ENCODE measurements around the gene SNX24. TPM values are rescaled to one million over a fixed set of nuclear protein-coding genes. Genes with fewer than 3 reads are reported as not detected.

Gene SNX24
- total and polyA plus RNA-seq, 2 experiments from 2014 or later, result 18.0 to 27.5 TPM

GRCh38 chr5:123037104-123037418 lies 191.6 kb downstream of the SNX24 start:
- no peaks in the 10 kb centered on the region for H3K9me2 ChIP-seq (ENCODE audit: insufficient read depth)
- ATAC-seq, result no peak
- H3F3A ChIP-seq (replicated peaks; ENCODE audit: low read depth), result no peaks in the 10 kb centered on the region
- peak overlapping the region; percentile 85 for H3K4me3 ChIP-seq
- peaks cover 38% of the 10 kb centered on the region for H3K27me3 Mint-ChIP-seq (ENCODE audit: insufficient read depth, low read depth, poor library complexity)
- peaks cover 50% of the 10 kb centered on the region for H3K27me3 ChIP-seq (ENCODE audit: insufficient read depth)
- no peak overlapping the region for H3K27ac ChIP-seq (ENCODE audit: low read depth)
- no peaks in the 10 kb centered on the region for H3K36me3 ChIP-seq (ENCODE audit: insufficient read depth)
- H3K4me3 Mint-ChIP-seq, result peak overlapping the region; percentile 84
- H3K4me1 Mint-ChIP-seq, result peaks cover 18% of the 10 kb centered on the region
- no peaks in the 10 kb centered on the region; the same call in 2 of the 3 replicates for H3K36me3 Mint-ChIP-seq (ENCODE audit: low read depth)
- H4K20me1 ChIP-seq (replicated peaks; ENCODE audit: insufficient read depth), result no peaks in the 10 kb centered on the region; the same call in 1 of the 2 replicates
- no peak overlapping the region for H3K27ac Mint-ChIP-seq
- no peaks in the 10 kb centered on the region for H3K79me2 ChIP-seq (replicated peaks; ENCODE audit: insufficient read depth)
- no peak for DNase-seq (ENCODE audit: low spot score)
- H3K4me1 ChIP-seq (ENCODE audit: insufficient read depth), result peaks cover 17% of the 10 kb centered on the region
- H3K4me2 ChIP-seq, result peak overlapping the region; percentile 97
- H3K9me3 Mint-ChIP-seq, result no peaks in the 10 kb centered on the region
- TF ChIP-seq, protein P1, sequence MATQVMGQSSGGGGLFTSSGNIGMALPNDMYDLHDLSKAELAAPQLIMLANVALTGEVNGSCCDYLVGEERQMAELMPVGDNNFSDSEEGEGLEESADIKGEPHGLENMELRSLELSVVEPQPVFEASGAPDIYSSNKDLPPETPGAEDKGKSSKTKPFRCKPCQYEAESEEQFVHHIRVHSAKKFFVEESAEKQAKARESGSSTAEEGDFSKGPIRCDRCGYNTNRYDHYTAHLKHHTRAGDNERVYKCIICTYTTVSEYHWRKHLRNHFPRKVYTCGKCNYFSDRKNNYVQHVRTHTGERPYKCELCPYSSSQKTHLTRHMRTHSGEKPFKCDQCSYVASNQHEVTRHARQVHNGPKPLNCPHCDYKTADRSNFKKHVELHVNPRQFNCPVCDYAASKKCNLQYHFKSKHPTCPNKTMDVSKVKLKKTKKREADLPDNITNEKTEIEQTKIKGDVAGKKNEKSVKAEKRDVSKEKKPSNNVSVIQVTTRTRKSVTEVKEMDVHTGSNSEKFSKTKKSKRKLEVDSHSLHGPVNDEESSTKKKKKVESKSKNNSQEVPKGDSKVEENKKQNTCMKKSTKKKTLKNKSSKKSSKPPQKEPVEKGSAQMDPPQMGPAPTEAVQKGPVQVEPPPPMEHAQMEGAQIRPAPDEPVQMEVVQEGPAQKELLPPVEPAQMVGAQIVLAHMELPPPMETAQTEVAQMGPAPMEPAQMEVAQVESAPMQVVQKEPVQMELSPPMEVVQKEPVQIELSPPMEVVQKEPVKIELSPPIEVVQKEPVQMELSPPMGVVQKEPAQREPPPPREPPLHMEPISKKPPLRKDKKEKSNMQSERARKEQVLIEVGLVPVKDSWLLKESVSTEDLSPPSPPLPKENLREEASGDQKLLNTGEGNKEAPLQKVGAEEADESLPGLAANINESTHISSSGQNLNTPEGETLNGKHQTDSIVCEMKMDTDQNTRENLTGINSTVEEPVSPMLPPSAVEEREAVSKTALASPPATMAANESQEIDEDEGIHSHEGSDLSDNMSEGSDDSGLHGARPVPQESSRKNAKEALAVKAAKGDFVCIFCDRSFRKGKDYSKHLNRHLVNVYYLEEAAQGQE (IDR thresholded peaks at IDR 0.05; ENCODE audit: unreplicated experiment), result no peak
- no peak for TF ChIP-seq CREB1 (CRISPR knock-in tag; IDR thresholded peaks at IDR 0.05; ENCODE audit: low read depth)
- TF ChIP-seq EZH2phosphoT487 (IDR thresholded peaks at IDR 0.05; ENCODE audit: unreplicated experiment), result no peak
- no peak for TF ChIP-seq EZH2 (IDR thresholded peaks at IDR 0.05; ENCODE audit: low read depth, unreplicated experiment)
- TF ChIP-seq ZNF114 (CRISPR knock-in tag; IDR thresholded peaks at IDR 0.05), result no peak
- TF ChIP-seq ZNF462 (CRISPR knock-in tag; IDR thresholded peaks at IDR 0.05), result no peak
- no peak for TF ChIP-seq POLR2AphosphoS5 (IDR thresholded peaks at IDR 0.05; ENCODE audit: low read depth)
- TF ChIP-seq ETS1 (IDR thresholded peaks at IDR 0.05), result no peak
- no peak for TF ChIP-seq STAT1 (IDR thresholded peaks at IDR 0.05; ENCODE audit: unreplicated experiment)
- H2AFZ ChIP-seq, result peak overlapping the region; percentile 92

Measured in GM23338 (cell line).